GM19438 (cell line): ENCODE measurements around the gene CASK.
A peak's percentile ranks its signal among the peaks of the same experiment; 100 is the strongest.
"Not testable (repeated sequence)": the region's sequence is repeated elsewhere in the genome, so short reads cannot be mapped to it uniquely, and the experiment has no call there.

Source experiments
- ATAC-seq: cut with Tn5 transposase; IDR thresholded peaks from one replicate; pipeline ENCODE4 v1.9.1; 2021; ENCODE audit warnings: low read depth; ENCODE audit not compliant: unreplicated experiment

Gene CASK

DNA sequence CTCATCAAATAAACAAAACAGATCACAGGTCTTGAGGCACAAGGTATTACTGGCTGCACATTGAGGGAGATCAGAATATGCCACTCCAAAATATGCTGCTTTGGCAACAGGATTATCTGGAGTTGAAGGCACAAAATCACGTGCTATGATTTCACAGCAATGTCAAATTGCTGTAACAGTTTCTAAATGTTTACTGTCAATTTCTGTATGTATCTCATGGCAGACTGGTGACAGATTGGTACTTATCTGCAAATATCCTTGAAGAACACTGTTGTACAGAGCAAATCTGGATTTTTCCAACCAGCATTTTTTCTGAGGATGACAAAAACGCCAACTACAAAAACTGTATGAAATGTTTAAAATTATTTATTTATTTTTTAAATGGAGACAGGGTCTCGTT, 172.6 kb downstream of the CASK start:
- ATAC-seq: no peak

- no peak for ATAC-seq
Observed at GRCh38 chrX:41739871-41740270, 183.5 kb downstream of the CASK start.

DNA sequence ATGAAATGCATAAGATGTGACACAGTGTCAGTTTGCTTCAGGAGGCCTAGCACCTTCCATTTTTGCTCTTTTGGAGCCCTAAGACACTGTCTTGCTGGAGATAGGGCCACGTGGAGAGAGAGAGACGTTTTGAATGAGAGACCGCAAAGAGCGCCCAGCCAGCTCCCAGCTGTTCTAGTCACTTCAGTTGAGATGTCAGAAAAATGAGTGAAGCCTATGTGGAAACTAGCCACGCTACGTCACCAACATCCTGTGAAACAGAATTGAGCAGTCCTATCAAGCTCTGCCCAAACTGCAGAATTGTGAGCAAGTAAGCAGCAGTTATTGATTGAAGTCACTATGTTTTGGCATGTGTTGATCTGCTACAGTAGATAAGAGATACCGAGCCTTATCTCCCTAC, 186.3 kb downstream of the CASK start:
- no peak for ATAC-seq

DNA sequence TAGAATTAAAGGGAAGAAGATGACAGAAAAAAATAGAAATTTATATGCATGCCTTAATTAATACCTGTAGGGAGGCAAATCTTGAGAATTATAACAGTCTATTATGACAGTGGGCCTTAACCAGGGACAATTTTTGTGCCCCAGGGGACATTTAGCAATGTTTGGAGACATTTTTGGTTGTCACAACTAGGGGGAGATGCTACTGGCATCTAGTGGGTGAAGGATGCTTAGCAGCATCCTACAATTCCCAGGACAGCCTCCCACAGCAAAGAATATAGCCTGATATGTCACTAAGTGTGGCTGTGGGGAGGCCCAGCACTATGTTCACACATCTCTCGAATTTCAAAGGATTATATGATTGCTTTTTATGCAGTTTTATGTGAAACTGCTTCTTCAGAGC, 188.8 kb downstream of the CASK start:
- no peak for ATAC-seq

GRCh38 chrX:41733939-41734338, 189.4 kb downstream of the CASK start:
- ATAC-seq: peak; percentile 92

DNA sequence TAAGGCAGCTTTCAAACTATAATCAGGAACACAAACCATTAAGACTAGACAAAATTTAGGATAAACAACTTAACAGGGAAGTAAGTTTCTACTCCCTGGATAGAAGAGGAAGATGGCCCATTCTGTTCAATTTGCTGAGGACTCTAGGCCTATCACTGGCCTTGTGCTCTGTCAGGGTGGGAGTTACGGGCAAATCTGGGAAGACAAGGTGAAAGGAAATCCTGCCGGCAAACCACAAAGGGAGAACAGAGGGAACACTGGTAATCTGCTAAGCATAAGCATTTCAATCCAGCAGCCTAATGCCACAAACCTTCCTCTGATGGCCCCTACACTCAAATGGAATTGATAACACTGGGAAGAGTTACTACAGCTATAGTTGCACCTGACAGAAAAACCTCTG, 191.1 kb downstream of the CASK start:
- no peak for ATAC-seq

DNA sequence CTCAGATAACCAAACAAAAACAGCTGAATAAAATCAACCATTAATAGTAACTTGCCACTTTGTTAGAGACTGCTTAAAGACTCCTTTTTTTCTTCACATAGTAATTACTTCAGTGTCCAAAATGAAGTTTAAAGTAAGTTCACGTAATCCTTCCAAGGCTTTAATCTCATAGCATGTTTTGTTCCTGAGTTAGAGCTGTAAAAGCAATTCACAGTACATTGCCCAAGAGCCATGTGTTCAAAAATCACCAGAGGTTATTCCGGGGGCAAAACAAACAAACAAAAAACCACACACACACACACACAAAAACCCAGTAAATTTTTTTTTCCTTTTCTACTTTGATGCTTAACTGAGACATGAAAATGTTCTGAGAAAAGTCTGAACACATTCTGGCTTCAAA, 193.3 kb downstream of the CASK start:
- no peak for ATAC-seq

DNA sequence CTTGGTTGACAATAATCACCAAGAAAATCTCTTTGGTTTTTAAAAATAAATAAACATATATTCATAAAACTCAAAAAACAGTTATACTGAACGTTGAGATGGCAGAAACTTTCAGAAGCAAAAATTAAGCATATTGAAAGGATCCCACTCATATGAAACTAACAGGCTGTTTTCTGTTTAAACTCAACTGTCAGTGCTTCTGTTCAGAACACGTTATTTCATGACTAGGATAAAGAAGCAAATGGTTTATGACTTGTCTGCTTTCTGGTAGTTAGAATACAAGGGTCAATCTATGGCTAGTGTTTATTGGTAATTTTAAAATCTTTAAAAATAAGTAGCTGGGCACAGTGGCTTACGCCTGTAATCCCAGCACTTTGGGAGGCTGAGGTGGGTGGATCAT, 195.2 kb downstream of the CASK start:
- ATAC-seq: no peak

DNA sequence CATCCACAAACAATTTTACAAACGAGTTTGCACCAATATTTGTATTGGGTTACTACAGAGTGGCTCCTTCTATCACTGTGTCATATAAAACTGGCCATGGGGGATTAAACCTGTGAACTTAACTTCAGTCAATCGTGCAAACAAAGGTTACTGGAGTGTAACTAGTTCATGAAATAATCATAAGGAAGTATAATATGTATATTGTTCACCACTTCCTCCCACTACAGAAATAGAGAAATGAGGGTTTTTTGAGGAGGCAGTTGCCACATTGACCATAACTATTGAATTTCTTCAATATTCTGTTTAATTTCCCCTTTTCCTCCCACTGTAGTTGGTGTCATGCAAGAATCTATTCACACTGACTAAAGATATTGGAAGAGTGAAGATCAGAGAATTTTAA, 199.5 kb downstream of the CASK start, which contains the start of gene GPR82:
GPR82 (plus strand) TSS at position 356 of the 400 bp plus-strand sequence. CDS start 2,846 bp downstream, outside the sequence.
- no peak for ATAC-seq

- ATAC-seq: no peak
Observed at GRCh38 chrX:41722816-41723618, 200.3 kb downstream of the CASK start.

DNA sequence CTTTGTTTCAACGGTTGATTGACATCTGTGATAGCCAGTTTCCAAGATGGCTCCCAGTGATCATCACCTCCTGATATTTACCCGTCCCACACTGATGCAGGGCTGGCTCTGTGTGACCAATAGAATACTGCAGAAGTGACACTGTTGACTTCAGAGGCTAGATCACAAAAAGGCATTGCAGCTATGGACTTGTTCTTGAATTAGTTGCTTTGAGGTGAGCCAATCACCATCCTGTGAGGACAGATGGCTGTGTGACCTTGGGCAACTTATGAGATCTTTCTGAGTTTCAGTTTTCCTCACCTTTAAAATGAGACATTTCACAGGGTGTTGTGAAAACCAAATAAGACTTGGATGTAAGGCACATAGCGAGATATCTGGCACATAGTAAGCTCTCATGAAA, 201.1 kb downstream of the CASK start:
- ATAC-seq: no peak

- no peak for ATAC-seq
Observed at GRCh38 chrX:41721590-41721989, 201.8 kb downstream of the CASK start.

DNA sequence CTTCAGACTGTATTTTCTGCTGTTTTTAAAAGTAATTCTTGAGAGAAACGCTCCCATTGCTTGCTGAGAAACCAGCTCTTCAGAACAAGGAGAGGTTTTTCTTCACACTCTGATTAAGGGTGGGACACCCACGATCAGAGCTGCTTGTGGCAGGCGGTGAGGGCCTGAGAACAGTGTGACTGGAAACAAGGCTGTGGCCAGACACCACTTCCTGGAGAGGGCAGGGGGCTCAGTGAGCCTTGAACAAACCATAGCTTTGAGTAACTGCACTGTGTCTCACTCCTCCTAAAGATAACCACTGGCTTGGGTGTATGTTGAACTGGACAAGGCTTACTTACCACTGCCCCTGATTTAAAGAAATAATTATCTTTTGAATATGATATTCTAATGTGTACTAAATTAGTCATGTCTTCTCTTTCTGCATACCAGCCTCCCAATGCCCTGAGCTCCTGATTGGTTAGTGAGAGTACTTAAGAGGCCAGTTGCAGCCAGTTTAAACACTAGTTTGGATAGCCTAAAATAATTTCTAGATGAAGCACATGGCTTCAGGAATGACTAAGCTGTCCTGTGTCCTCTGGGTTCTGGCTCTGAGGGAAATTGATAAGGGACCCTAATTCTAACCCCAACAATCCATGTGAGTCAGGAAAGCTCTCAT, 203.1 kb downstream of the CASK start:
- peak; percentile 95 for ATAC-seq

GRCh38 chrX:41719610-41720009, 203.7 kb downstream of the CASK start:
- ATAC-seq: not testable (repeated sequence)

DNA sequence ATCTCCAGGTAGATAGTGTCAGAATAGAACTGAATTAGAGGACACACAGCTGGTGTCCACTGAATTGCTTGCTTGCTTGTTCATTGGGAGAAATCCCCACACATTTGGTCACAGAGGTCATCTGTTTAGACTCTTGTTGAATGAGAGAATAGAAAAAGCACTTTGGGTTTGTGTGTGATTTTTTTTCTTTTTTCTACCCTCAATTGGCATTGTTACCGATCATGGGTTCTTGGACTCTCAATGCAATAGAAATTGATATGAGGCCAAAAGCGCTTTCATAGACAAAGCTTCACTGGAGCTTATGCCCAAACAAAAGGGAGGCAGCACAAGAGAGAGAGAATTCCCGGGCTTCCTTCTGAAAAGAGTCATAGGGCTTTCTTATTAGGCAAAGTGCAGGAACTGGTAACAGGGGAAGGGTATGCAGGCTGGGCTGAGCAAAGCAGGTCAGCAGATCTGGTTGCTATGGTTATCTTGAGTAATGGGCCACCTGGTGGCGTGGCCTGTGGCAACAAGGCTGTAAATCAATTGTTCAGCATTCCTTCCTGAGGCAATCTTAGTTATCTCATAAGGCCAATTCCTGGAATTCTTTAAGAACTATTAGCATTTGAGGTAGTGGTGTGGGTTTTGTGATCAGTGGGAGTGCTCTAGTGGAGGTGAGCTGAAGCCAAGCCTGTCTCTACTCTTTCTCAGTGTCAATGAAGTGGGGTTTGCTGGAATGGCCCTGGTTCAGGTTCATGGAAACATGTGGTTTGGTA, 204.7 kb downstream of the CASK start:
- no peak for ATAC-seq

- ATAC-seq: no peak
Observed at GRCh38 chrX:41716767-41717473, 206.4 kb downstream of the CASK start.

GRCh38 chrX:41716222-41716621, 207.1 kb downstream of the CASK start:
- no peak for ATAC-seq

GRCh38 chrX:41711021-41711667, 212.2 kb downstream of the CASK start:
- no peak for ATAC-seq

DNA sequence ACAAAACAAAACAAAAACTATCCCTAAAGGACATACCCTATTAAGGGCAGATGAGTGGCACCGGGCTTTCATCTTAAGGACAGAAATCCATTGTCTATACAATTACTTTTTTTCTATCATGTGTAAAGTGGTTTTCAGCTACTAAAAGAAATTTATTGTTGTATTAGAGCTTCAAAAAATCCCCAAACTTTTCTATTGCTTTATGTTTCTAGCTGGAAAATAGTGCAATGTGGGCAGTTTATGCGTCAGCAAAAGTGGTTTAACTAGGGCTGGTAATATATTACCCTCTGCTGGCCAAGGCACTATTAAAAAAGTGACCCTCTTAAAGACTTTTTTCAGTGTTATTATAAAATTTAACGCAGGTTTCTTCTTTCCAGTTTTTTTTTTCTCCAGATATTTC, 214.9 kb downstream of the CASK start:
- no peak for ATAC-seq

DNA sequence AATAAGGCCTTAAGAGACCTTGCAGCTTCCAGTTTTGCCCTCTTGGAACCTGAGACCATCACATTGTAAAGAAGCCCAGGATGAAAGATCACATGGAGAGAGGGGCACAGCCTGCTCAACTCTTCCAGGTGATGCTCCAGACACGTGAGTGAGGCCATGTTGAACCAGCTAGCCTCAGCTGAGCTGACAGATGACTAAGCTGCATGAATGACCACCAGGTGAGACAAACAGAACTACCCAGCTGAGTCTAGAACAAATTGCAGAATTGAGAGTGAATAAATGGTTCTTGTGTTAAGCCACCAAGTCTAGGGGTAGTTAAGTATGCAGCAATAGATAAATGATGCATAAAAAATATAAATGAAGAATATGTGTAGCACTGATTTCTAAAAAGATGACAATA, 216.1 kb downstream of the CASK start:
- ATAC-seq: no peak
